ENCODE data around the gene CPT1B.
A peak's percentile ranks its signal among the peaks of the same experiment; 100 is the strongest.
"Not testable (repeated sequence)": the region's sequence is repeated elsewhere in the genome, so short reads cannot be mapped to it uniquely, and the experiment has no call there.

The CPT1B gene

DNA sequence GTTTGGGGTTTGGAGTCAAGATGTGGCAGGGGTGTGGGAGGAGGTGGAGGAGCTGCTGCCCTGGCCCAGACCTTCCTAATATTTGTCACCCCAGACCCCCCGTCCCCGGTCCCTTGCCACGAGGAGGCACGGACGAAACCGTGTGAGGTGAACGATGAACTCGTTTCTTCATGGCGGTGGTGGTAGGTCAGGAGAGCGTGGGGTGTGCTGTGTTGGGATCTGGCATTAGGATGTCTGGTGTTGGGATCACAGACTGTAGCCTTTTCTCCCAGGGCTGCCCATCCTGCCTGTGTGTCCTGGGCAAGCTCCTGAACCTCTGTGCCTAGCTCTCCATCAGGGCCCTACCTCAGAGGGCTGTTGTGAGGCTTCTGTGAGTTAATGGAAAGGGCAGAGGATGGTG, 30.8 kb upstream of the CPT1B start:
- DNase-seq = no peak

DNA sequence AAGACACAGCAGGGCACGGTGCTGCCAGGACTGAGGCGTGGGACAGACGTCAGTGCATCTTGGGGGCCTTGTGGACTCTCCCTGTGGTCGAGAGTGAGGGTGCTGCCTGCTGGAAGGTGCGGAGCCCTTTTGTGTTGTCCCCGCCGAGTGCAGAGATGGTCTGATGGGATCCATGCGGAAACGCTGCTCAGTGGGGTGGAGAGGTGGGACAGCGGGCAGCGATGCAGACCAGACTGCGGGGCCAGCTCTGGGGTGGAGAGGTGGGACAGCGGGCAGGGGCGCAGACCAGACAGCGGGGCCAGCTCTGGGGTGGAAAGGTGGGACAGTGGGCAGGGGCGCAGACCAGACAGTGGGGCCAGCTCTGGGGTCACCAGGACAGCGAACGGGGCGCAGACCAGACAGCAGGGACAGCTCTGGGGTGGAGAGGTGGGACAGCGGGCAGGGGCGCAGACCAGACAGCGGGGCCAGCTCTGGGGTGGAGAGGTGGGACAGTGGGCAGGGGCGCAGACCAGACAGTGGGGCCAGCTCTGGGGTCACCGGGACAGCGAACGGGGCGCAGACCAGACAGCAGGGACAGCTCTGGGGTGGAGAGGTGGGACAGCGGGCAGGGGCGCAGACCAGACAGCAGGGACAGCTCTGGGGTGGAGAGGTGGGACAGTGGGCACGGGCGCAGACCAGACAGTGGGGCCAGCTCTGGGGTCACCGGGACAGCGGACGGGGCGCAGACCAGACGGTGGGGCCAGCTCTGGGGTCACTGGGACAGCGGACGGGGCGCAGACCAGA, 30.0 kb upstream of the CPT1B start:
- DNase-seq = not testable (repeated sequence)

DNA sequence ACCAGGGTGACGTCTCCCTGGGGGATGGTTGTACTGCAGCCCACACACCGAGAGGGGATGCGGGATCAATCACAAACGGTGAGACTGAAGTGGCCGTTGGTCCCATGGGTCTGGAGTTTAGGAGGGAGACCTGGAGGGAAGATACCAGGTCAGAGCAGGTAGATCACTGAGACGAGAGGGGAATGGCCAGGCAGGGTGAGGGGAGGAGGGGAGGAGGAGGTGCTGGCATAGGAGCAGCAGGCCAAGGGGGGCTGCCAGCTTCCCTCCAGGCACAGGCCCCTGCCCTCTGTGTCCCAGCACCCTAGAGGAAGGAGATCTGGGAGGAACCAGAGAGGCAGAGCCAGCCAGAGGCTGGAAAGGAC, 29.4 kb upstream of the CPT1B start:
- DNase-seq = no peak

DNA sequence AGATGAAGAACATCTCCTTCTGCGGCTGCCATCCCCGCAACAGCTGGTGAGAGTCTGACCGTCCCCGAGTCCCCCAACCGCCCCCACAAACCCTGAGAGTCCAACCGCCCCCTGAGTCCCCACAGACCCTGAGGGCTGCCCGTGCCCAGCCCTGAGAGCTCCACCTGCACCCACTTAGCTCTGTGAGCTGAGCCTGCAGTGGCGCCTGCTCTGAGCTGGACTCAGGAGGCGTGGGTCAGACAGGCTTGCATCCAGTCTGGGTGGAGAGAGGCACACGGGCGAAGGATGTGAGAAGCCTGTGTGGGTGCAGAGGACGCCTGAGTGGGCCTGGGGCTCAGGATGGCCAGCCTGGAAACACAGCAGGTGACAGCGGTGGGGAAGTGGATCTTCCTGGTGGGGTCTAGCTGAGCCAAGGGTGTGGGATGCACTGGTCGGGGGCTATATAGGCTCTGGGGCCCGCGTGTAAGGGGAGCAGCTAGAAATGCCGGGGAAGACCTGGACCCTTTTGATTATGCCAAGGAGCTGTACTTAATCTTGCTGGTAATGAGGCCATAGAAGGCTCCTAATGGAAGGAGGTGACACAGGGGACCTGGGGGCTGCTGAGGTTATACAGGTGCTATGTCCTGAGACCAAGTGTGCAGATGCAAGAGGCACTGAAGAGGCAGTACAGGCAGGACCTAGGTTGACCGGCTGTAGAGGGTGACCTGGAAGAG, 28.9 kb upstream of the CPT1B start:
- DNase-seq = no peak

DNA sequence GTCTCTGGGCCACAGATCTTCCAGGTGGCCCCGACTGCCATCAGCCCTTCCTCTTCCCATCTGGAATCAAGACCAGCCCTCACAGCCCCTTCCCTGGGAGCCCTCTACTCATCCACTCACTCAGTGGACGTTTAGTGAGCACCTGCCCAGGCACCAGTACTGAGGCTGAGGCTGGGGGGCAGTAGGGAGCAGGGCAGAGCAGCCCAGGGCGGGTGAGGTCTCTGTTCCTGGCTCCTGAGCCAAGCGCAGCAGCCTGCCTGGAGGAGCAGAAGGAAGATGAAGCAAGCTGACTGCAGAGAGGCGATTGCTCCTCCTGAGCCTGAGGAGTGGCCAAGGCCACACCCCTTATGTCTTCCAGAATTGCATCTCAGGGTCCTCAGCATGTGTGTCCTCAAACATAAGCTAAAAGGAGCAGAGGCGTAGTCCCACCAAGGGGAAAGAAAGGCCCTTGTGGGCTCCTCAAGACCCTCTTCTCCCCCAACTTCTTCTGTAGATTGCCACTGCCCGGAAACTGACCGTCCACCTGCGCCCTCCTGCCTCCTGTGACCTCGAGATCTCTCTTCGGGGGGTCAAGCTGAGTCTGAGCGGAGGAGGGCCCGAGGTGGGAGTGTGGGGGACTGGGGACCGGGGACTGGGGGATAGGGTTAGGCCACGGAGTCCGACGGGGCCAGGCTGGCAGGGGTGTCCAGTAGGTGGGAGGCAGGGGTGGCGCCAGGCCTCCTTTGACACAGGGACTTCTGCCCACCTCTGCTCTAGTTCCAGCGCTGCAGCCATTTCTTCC, 28.1 kb upstream of the CPT1B start:
- no peak for DNase-seq

DNA sequence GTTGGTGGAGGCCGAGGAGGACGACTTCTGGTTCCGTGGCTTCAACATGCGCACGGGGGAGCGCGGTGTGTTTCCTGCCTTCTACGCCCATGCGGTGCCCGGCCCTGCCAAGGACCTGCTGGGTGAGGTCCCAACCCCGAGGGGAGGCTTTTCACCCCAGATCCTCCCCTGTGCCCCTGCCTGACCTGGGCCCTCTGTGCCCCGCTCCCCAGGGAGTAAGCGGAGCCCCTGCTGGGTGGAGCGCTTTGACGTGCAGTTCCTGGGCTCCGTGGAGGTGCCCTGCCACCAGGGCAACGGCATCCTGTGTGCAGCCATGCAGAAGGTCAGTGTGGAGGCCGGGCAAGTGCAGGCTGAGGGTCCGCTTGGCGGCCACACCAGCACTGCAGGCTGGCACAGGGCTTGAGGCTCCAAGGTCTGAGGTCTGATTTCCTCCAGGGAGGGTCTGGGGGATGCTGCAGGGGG, 27.4 kb upstream of the CPT1B start:
- no peak for DNase-seq

DNA sequence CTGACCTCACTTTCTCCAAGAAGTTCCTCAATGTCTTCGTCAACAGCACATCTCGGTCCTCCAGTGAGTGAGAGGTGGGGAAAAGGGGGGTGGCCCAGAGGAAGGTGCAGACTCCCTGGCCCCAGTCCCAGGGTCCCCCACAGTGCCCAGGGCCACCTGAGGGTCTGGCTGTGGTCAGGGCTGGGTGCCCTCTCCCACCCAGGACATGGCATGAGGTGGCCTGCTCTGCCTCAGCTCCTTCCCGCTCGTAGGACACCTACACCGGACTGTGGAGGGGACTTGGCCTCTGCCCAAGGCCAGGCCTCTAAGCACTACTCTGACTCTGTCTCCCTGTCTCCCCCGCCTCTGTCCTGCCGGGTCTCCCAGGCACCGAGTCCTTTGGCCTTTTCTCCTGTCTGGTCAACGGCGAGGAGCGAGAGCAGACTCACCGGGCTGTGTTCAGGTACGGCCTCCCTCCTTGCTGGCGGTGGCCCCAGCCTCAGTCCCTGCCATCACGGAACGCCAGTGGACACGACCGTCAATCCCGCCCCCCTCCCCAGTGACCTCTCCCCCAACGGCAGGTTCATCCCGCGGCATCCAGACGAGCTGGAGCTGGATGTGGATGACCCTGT, 26.9 kb upstream of the CPT1B start:
- no peak for DNase-seq

DNA sequence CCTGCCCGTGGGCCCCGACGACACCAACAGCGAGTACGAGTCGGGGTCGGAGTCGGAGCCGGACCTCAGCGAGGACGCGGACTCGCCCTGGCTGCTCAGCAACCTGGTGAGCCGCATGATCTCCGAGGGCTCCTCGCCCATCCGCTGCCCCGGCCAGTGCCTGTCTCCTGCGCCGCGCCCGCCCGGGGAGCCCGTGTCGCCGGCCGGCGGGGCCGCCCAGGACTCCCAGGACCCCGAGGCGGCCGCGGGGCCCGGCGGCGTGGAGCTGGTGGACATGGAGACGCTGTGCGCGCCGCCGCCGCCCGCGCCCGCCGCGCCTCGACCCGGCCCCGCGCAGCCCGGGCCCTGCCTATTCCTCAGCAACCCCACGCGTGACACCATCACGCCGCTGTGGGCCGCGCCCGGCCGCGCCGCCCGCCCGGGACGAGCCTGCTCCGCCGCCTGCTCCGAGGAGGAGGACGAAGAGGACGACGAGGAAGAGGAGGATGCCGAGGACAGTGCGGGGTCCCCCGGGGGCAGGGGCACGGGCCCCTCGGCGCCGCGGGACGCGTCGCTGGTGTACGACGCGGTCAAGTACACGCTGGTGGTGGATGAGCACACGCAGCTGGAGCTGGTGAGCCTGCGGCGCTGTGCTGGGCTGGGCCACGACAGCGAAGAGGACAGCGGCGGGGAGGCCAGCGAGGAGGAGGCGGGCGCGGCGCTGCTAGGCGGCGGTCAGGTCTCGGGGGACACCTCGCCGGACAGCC, 26.2 kb upstream of the CPT1B start:
- no peak for DNase-seq

DNA sequence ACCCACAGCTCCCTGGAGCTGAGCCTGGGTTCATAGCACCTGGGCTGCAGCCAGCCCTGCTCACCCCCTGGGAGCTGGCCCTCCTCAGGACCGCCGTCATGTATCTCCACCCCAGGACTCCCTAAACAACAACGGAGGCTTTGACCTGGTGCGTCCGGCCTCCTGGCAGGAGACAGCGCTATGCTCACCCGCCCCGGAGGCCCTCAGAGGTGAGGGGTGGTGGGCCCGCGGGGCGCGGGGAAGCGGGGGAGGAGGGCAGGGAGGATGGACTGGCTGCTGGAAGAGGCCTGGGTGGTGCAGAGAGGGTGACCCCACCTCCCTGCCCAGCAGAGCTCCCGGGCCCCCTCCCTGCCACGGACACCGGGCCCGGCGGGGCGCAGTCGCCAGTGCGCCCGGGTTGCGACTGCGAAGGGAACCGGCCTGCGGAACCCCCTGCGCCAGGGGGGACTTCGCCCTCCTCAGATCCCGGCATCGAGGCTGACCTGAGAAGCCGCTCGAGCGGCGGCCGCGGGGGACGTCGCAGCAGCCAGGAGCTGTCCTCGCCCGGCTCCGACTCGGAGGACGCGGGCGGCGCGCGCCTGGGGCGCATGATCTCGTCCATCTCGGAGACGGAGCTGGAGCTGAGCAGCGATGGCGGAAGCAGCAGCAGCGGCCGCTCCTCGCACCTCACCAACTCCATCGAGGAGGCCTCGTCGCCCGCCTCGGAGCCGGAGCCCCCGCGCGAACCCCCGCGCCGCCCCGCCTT, 25.5 kb upstream of the CPT1B start:
- no peak for DNase-seq

DNA sequence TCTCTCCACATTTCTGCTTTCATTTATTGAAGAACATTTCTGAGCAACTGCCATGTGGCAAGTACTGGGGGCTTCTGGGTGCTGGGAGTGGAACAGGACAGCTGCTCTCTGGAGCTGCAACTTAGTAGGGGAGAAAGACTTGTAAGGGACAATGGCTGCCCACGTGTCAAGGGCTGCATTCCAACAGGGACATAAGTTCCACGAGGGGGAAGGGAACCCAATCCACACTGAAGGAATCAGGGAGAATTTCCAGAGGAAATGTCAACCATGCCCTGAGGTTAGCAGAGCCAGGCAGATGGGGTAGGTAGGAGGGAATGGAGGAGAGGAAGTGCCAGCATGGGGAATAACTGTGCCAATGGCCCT, 24.1 kb upstream of the CPT1B start:
- DNase-seq = no peak

DNA sequence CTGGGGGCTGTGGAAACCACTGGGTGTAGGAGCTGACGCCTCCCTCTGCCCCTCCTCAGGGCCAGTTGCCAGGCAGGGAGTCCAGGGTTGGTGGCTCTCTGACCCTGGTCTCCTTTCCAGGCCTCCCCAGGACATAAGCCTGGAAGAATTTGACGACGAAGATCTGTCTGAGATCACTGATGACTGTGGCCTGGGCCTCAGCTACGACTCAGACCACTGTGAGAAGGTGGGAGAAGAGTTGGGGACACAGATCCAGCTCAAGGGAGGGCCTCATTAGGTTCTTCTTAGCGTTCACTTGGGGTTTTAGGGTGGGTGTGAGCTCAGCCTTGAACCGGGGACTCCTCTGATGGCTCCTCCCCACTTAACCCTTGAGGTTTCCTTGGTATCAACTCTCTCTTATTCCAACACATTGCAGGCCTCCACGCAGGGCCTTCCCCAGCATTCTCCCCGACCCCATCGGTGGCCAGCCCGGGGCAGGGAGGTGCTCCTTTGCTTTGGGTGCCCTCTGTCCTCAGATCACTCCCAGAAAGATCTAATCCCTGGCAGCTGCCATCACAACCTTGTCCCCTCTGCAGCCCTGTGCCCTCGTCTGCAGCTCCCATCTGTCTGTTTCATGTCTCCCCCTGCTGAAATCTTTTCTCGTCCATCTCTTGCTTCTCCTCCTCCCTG, 23.6 kb upstream of the CPT1B start:
- no peak for DNase-seq

DNA sequence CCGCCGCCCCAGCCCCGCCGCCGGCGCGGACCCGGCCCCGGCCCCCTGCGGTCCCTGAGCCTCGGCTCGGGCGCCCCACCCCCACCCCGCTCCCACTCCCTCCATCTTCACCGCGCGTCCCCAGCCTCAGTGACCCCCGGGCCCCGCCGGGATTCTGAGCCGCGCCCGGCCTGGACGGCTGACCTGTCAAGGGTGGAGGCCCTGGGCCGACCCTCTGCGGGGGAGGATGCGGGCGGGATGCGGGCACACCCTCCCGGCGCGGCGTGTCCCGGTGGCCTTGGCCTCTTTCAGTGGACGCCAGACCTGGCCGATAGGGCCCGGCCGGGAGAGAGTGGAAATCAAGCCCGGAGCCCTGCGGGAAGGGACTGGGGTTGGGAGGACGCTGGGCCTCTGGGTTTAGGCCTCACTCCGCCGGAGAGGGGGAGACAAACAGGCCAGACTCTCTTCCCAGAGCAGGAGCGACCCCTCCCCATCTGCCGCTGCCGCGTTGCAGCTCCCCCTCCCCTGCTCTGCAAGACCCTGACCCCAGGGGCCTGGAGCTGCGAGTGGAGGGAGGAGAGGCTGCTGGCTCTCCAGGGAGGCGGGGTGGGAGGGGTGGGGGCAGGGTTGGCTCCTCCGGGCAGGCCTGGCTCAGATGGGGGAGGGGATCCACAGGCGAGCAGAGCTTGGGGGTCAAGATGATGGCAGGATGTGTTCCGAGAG, 22.9 kb upstream of the CPT1B start:
- no peak for DNase-seq

DNA sequence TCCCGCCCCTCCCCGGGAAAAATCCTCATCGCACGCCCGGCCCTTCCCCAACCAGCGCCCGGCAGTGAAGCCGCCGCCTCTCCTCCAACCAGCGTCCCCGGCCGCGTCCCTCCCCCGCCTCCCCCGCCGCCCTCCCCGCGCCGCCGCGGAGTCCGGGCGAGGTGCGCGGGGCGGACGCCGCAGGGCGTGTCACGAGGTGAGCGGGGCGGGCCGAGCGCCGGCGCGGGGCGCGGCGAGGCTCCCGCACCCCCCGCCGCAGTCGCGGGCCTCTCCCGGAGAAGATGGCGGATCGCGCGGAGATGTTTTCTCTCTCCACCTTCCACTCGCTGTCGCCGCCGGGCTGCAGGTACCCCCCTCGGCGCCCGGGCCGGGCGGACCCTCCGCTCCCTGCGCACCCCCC, 22.3 kb upstream of the CPT1B start, which contains the start of gene MAPK8IP2:
Gene MAPK8IP2 (plus strand): TSS at position 256 of the 400 bp plus-strand sequence. CDS start 26 bp downstream, at position 282.
- DNase-seq = no peak

DNA sequence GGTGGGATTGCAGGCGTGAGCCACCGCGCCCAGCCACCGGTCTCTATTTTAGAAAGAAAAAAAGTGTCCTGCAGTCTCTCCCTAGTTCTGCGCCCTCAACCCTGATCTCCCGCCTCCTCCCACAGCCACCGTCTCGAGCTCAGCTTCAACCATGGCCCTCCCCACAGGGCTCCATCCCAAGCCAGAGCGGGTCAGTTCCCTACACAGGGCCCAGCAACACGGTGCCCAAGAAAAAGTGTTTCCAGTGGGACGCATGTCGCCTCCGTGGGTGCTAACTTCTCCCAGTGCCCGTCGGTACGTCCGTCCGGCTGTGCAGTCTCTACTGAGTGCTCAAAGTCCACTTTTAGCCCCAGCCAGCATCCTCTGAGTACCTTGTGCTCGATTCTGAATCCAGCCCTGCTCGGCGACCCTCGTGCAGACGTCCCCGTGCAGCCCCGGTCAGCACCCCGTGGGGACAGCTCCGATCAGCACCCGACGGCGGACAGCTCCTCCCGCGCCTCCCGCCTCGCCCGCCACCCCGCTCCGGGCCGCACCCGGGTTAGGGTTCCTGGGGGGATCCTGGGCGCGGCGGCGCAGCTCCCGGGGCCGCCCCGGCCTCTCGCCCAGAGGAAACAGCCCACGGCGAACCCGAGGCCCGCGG, 21.7 kb upstream of the CPT1B start:
- peak; percentile 80 for DNase-seq

DNA sequence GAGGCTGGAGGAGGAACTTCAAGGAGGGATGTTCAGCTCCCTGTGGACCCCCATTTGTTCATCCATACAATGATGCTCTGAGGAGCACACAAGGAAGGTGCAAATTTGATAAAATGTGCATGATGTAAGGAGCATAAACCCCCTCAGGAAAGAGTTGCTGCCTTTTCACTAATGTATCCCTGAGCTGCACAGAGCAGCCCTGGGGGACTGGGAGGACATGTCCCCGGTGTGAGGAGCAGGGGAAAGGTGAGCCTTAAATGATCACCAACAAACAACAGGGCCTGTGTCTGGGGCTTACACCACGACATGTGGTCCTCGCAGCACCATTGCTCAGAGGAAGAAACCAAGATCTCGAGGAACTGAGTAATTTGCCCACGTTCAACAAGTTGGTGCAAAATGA, 18.9 kb upstream of the CPT1B start:
- DNase-seq = no peak

DNA sequence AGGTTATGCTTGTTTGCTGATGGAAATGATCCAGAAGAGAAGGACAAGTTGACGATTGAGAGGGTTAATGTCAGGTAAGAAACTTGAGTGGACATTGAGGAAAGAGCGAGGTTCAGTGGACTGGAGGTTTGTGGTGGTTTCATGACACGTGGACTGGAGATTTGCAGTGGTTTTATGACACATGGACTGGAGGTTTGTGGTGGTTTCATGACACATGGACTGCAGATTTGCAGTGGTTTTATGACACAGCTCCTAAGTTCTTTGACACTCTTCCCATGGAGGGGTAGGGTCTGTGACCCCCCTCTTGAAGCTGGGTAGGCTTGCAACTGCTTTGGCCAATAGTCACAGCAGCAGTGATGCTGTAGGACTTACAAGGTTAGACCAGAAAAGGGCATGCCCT, 17.0 kb upstream of the CPT1B start:
- no peak for DNase-seq

DNA sequence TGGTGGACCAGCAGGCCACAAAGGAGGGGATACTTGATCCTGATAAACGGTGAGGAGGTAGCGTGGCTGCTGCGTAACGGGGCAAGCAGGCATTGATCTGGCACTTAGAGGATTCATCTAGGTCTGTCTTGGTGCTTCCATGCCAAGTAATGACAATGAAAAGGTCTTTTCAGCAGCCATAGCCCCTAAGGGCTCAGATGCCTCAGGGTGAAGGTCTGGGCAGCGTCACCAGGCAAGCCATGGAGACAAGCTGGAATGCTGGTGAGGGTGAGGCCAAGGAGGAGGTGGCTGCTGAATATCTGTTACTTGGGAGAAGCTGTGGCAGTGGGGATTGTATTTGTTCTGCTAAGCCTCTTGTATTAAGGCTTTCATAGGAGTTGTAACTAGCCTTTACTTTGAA, 9.2 kb upstream of the CPT1B start:
- no peak for DNase-seq

DNA sequence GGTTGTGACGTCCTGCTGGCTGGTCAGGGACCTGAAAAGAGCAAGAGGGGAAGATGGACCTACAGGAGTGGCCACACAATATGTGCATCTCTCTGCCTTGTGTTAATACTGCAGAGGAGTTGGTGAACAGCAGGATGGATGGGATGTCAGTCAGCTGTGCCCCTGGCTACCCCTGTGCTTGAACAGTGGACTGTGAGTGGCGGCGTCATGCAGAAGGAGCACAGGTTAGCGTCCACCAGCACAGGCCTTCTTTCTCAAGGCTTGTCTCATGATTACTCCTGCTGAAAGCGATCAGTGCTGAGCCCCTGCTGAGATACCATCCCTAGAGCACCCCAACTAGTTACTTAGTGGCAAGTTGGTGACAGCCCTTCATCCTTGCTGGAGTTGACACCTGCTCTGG, 8.2 kb upstream of the CPT1B start:
- DNase-seq = no peak

DNA sequence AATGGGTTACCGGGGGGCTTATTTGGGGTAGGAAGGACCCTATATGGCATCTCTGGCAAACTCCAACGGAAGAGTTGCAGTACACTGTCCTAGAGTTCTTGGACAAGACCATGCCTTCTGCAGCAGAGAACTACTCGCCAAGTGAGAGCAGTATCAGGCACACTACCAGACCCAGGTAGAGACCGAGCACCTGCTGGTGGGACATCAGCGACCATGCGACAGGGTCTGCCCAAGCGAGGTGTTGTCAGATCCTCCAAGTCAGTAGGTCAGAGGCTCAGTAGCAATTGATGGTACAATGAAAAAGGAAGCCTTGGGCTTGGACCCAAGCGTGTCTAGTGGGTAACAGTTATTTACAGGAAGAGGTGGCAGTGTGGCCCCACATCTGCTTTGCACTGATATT, 7.6 kb upstream of the CPT1B start:
- DNase-seq = no peak

DNA sequence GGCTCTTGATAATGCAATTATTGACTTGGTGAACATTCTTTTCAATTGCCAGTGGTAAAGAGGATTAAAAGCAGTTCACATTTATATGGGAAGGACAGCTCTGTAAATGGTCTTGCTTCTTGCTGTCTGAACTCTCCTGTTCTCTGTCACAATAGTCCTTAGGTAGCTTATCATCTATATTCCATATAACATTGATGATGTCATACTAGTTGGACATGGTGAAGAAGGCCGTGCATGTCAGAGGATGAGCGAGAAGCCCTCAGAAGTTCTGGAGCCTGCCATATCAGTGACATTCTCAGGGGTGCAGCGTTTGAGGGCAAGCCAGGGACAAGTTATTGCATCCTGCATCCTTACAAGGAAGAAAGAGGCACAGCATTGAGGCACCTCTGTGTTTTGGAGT, 7.0 kb upstream of the CPT1B start:
- no peak for DNase-seq

Measured in stimulated activated CD8-positive, alpha-beta memory T cell treated with anti-CD3 and anti-CD28 coated beads, Interleukin-4, amount 100 ng/mL, for 48 hours (primary cell).